GM12865 (cell line): ENCODE measurements around the gene PBXIP1.

Source experiments
- DNase-seq: peaks from one replicate; pipeline ENCODE4 v3.0.0; 2010; ENCODE audit warnings: low read depth
- H3K4me3 ChIP-seq: 2 replicates; pipeline ENCODE4 v1.5.1; 2011; ENCODE audit warnings: mild to moderate bottlenecking, low read depth, low read length, control low read depth
- CTCF ChIP-seq: IDR thresholded peaks from 2 replicates; pipeline ENCODE4 v1.5.1; 2011; ENCODE audit warnings: low read length, control low read depth, low read depth, inconsistent platforms; ENCODE audit not compliant: insufficient read depth; ENCODE audit errors: missing control alignments

PBXIP1 gene

GRCh38 chr1:154974102-154974807, 18.4 kb upstream of the PBXIP1 start, which contains the start of gene CKS1B:
TSS of gene CKS1B (plus strand) at chr1:154974681. CDS start at chr1:154974746, 65 bp downstream.
- peak within 1 kb of the TSS; percentile 96 for H3K4me3 ChIP-seq
- TF ChIP-seq CTCF = no peak
- DNase-seq = peak; percentile 100

GRCh38 chr1:154973344-154974101, 17.6 kb upstream of the PBXIP1 start:
- TF ChIP-seq CTCF = no peak

GRCh38 chr1:154972517-154973343, 16.8 kb upstream of the PBXIP1 start:
- TF ChIP-seq CTCF = no peak
- DNase-seq = no peak
- peak overlapping the region; percentile 96 for H3K4me3 ChIP-seq

More at GRCh38 chr1:154973344-154974101, 17.6 kb upstream of the PBXIP1 start:
- DNase-seq = peak; percentile 96
- H3K4me3 ChIP-seq = peak overlapping the region; percentile 96

GRCh38 chr1:154972213-154972516, 16.3 kb upstream of the PBXIP1 start:
- no peak for DNase-seq
- no peak for TF ChIP-seq CTCF
- no peak overlapping the region for H3K4me3 ChIP-seq

- TF ChIP-seq CTCF = no peak
- DNase-seq = no peak
- peak overlapping the region; percentile 29; the same call in 1 of the 2 replicates for H3K4me3 ChIP-seq
These were observed 15.6 kb upstream of the PBXIP1 start for GRCh38 chr1:154971341-154971998.

- TF ChIP-seq CTCF = no peak
- peak; percentile 82 for DNase-seq
- peak within 1 kb of the TSS; percentile 29 for H3K4me3 ChIP-seq
These were observed 14.9 kb upstream of the PBXIP1 start, which contains the start of gene SHC1 for GRCh38 chr1:154970631-154971340. TSS of gene SHC1 (minus strand) at chr1:154970747. CDS start at chr1:154970526, 221 bp downstream.
